H1 (cell line): Measurements from ENCODE around the gene CHRNA9. TPM values are rescaled to one million over a fixed set of nuclear protein-coding genes. Genes with fewer than 3 reads are reported as not detected.

Source experiments
- CTCF ChIA-PET: fragments of 300-600 bp; sonication (Branson Sonifier 250); formaldehyde crosslinking; loops from one replicate; lab custom pipeline; 2021; ENCODE audit not compliant: partially characterized antibody; lab: Charles Lee
- POLR2A ChIA-PET: fragments of 300-600 bp; sonication (Branson Sonifier 250); formaldehyde crosslinking; loops from one replicate; lab custom pipeline; 2021; ENCODE audit warnings: inconsistent platforms; ENCODE audit not compliant: partially characterized antibody; lab: Charles Lee
- DNase-seq, 2 experiments: peaks; one replicate each; pipeline versions ENCODE4 v3.0.0 to v3.0.0-alpha.2; 2010 to 2022; ENCODE audit warnings: low spot score in 2 of 2, low read depth in 1 of 2, mixed read lengths in 1 of 2
- FAIRE-seq: peaks from 2 replicates; lab custom pipeline; 2011; peaks lifted over from hg19 to GRCh38; lab: Jason Lieb, UNC
- H2AFZ ChIP-seq: 2 replicates; pipeline ENCODE4 v1.8.1; 2012; ENCODE audit warnings: low read length, inconsistent platforms
- H2AK5ac ChIP-seq: 2 replicates; pipeline ENCODE4 v1.6.1; 2013; ENCODE audit warnings: low read depth, low read length
- H2BK120ac ChIP-seq: replicated peaks from 2 replicates; pipeline ENCODE3; 2013; ENCODE audit warnings: low read depth, low read length, inconsistent platforms
- H2BK12ac ChIP-seq: 2 replicates; pipeline ENCODE4 v1.6.1; 2013; ENCODE audit warnings: low read depth, low read length
- H2BK15ac ChIP-seq: 2 replicates; pipeline ENCODE4 v1.6.1; 2013; ENCODE audit warnings: low read length
- H2BK20ac ChIP-seq: 2 replicates; pipeline ENCODE4 v1.6.1; 2013; ENCODE audit warnings: low read length
- H2BK5ac ChIP-seq: 2 replicates; pipeline ENCODE4 v1.6.1; 2013; ENCODE audit warnings: low read depth, low read length
- H3K14ac ChIP-seq: 2 replicates; pipeline ENCODE4 v1.6.1; 2013; ENCODE audit warnings: inconsistent platforms; ENCODE audit not compliant: insufficient read length
- H3K18ac ChIP-seq: 2 replicates; pipeline ENCODE4 v1.6.1; 2013; ENCODE audit warnings: low read length; ENCODE audit errors: extremely low read depth
- H3K23ac ChIP-seq: 2 replicates; pipeline ENCODE4 v1.6.1; 2013; ENCODE audit warnings: inconsistent platforms; ENCODE audit not compliant: insufficient read length
- H3K23me2 ChIP-seq: 2 replicates; pipeline ENCODE4 v1.6.1; 2013; ENCODE audit warnings: low read depth, low read length
- H3K27ac ChIP-seq: 2 replicates; pipeline ENCODE4 v1.6.1; 2011; ENCODE audit warnings: low read depth, low read length, inconsistent platforms
- H3K27me3 ChIP-seq, 4 experiments: replicated peaks in 1 of 4; 1 replicate in 1 of 4; 2 replicates in 3 of 4; pipeline versions ENCODE4 v1.6.1 to v1.8.1; 2011 to 2013; ENCODE audit warnings: low read length in 3 of 4, mild to moderate bottlenecking in 3 of 4, inconsistent platforms in 2 of 4, mixed read lengths in 2 of 4, moderate library complexity in 1 of 4; ENCODE audit not compliant: control insufficient read depth in 3 of 4, insufficient read depth in 3 of 4; ENCODE audit errors: extremely low read depth in 1 of 4
- H3K36me3 ChIP-seq, 4 experiments: 2 replicates each; pipeline versions ENCODE4 v1.6.1 to v1.8.1; 2011 to 2013; ENCODE audit warnings: mild to moderate bottlenecking in 4 of 4, low read length in 3 of 4, moderate library complexity in 2 of 4, control low read depth in 1 of 4, inconsistent platforms in 1 of 4; ENCODE audit not compliant: insufficient read depth in 4 of 4, control insufficient read depth in 2 of 4
- H3K4ac ChIP-seq: replicated peaks from 2 replicates; pipeline ENCODE3; 2013; ENCODE audit warnings: low read length, low read depth, mixed read lengths, inconsistent platforms; ENCODE audit not compliant: insufficient read length
- H3K4me1 ChIP-seq, 4 experiments: replicated peaks in 1 of 4; 1 replicate in 1 of 4; 2 replicates in 3 of 4; pipeline versions ENCODE4 v1.6.1 to v1.8.1; 2011 to 2013; ENCODE audit warnings: low read length in 3 of 4, inconsistent platforms in 2 of 4, mixed read lengths in 1 of 4; ENCODE audit not compliant: insufficient read depth in 4 of 4, control insufficient read depth in 3 of 4
- H3K4me2 ChIP-seq, 2 experiments: 2 replicates each; pipeline versions ENCODE4 v1.6.1 to v1.8.1; 2011 to 2013; ENCODE audit warnings: low read depth in 2 of 2, low read length in 2 of 2, control low read depth in 1 of 2, inconsistent platforms in 1 of 2, mild to moderate bottlenecking in 1 of 2; ENCODE audit not compliant: insufficient read depth in 1 of 2
- H3K4me3 ChIP-seq, 4 experiments: fragments of 200-600, 300-600 bp in 1 of 4; sonication (generic), shearing (Covaris generic), sonication (Bioruptor Twin) in 1 of 4; 2 replicates each; pipeline versions ENCODE4 v1.5.1 to v1.8.1; 2011 to 2016; ENCODE audit warnings: low read length in 4 of 4, low read depth in 3 of 4, control low read depth in 2 of 4, inconsistent platforms in 2 of 4, mild to moderate bottlenecking in 2 of 4, mixed read lengths in 1 of 4, moderate library complexity in 1 of 4; ENCODE audit not compliant: insufficient read depth in 2 of 4; ENCODE audit errors: extremely low read depth in 1 of 4
- H3K56ac ChIP-seq: replicated peaks from 2 replicates; pipeline ENCODE3; 2013; ENCODE audit warnings: low read depth, mild to moderate bottlenecking, mixed read lengths, low read length, inconsistent platforms; ENCODE audit not compliant: insufficient read length
- H3K79me1 ChIP-seq: 2 replicates; pipeline ENCODE4 v1.6.1; 2013; ENCODE audit warnings: low read depth, low read length, control low read depth
- H3K79me2 ChIP-seq, 2 experiments: 2 replicates each; pipeline versions ENCODE4 v1.6.1 to v1.8.1; 2012 to 2013; ENCODE audit warnings: low read length in 2 of 2, mild to moderate bottlenecking in 2 of 2, inconsistent platforms in 1 of 2; ENCODE audit not compliant: insufficient read depth in 2 of 2, control insufficient read depth in 1 of 2
- H3K9ac ChIP-seq, 4 experiments: replicated peaks in 1 of 4; 1 replicate in 1 of 4; 2 replicates in 3 of 4; pipeline versions ENCODE4 v1.6.1 to v1.8.1; 2011 to 2013; ENCODE audit warnings: low read depth in 3 of 4, low read length in 3 of 4, control low read depth in 2 of 4, mild to moderate bottlenecking in 2 of 4, moderate library complexity in 2 of 4, inconsistent platforms in 1 of 4; ENCODE audit errors: extremely low read depth in 1 of 4
- H3K9me3 ChIP-seq, 2 experiments: 2 replicates each; pipeline versions ENCODE4 v1.6.1 to v1.8.1; 2012 to 2013; ENCODE audit warnings: mild to moderate bottlenecking in 2 of 2, moderate library complexity in 2 of 2, control low read depth in 1 of 2, inconsistent platforms in 1 of 2, low read depth in 1 of 2, low read length in 1 of 2, mixed read lengths in 1 of 2; ENCODE audit not compliant: insufficient read depth in 2 of 2
- H4K20me1 ChIP-seq, 2 experiments: replicated peaks in 1 of 2; 2 replicates each; pipeline versions ENCODE3 to v1.8.1; 2011 to 2013; ENCODE audit warnings: inconsistent platforms in 2 of 2, low read length in 2 of 2, mild to moderate bottlenecking in 1 of 2; ENCODE audit not compliant: insufficient read depth in 2 of 2, control insufficient read depth in 1 of 2
- H4K5ac ChIP-seq: 2 replicates; pipeline ENCODE4 v1.6.1; 2013; ENCODE audit warnings: low read length, low read depth, mixed read lengths, inconsistent platforms; ENCODE audit not compliant: insufficient read length
- H4K8ac ChIP-seq: 2 replicates; pipeline ENCODE4 v1.8.0; 2013; ENCODE audit warnings: mild to moderate bottlenecking, moderate library complexity, low read length, inconsistent platforms; ENCODE audit not compliant: insufficient read depth; ENCODE audit errors: extremely low read depth
- H4K91ac ChIP-seq: replicated peaks from 2 replicates; pipeline ENCODE3; 2013; ENCODE audit warnings: low read length, mixed read lengths, inconsistent platforms; ENCODE audit not compliant: insufficient read length
- BCL11A ChIP-seq, 2 experiments: IDR thresholded peaks; one replicate each; pipeline ENCODE4 v1.6.1; 2011; ENCODE audit warnings: low read depth in 2 of 2, low read length in 2 of 2, mild to moderate bottlenecking in 2 of 2
- CREB1 ChIP-seq: IDR thresholded peaks from 2 replicates; pipeline ENCODE4 v1.6.1; 2012; ENCODE audit warnings: inconsistent platforms
- CTCF ChIP-seq, 3 experiments: IDR thresholded peaks; 1 replicate in 2 of 3; 2 replicates in 1 of 3; pipeline versions ENCODE4 v1.5.1 to v1.6.1; 2011; ENCODE audit warnings: low read length in 3 of 3, mild to moderate bottlenecking in 3 of 3, inconsistent platforms in 2 of 3, low read depth in 1 of 3, moderate library complexity in 1 of 3; ENCODE audit not compliant: insufficient read depth in 1 of 3; ENCODE audit errors: control extremely low read depth in 1 of 3
- EP300 ChIP-seq, 2 experiments: IDR thresholded peaks; 1 replicate in 1 of 2; 2 replicates in 1 of 2; pipeline ENCODE4 v1.6.1; 2011 to 2012; ENCODE audit warnings: low read depth in 2 of 2, low read length in 2 of 2, mild to moderate bottlenecking in 2 of 2, borderline replicate concordance in 1 of 2, inconsistent platforms in 1 of 2, moderate library complexity in 1 of 2
- EZH2 ChIP-seq: fragments of 200-600 bp; sonication (generic); IDR thresholded peaks from 2 replicates; pipeline ENCODE4 v1.7.1; 2012; ENCODE audit warnings: low read depth, mild to moderate bottlenecking, moderate library complexity, low read length, inconsistent platforms; ENCODE audit not compliant: severe bottlenecking
- GABPA ChIP-seq: IDR thresholded peaks from 2 replicates; pipeline ENCODE4 v1.6.1; 2011; ENCODE audit warnings: mild to moderate bottlenecking, low read length, moderate library complexity, borderline replicate concordance; ENCODE audit not compliant: insufficient read depth
- POU5F1 ChIP-seq: IDR thresholded peaks from 2 replicates; pipeline ENCODE4 v1.6.1; 2011; ENCODE audit warnings: low read depth, mild to moderate bottlenecking, low read length, moderate library complexity
- RNF2 ChIP-seq: fragments of 200-900, 300-1000 bp; sonication (generic); IDR thresholded peaks from 2 replicates; pipeline ENCODE4 v1.7.1; 2016; ENCODE audit warnings: borderline replicate concordance, low read depth, mild to moderate bottlenecking, antibody characterized with exemption, low read length; ENCODE audit not compliant: poor library complexity, severe bottlenecking; ENCODE audit errors: missing control alignments
- SIN3A ChIP-seq, 2 experiments: IDR thresholded peaks in 1 of 2; conservative IDR thresholded peaks in 1 of 2; 2 replicates each; pipeline ENCODE4 v1.6.1; 2011 to 2012; ENCODE audit warnings: low read length in 2 of 2, improper control_type of control experiment in 1 of 2, low read depth in 1 of 2, mild to moderate bottlenecking in 1 of 2
- SRF ChIP-seq: IDR thresholded peaks from 2 replicates; pipeline ENCODE4 v1.6.1; 2011; ENCODE audit warnings: mild to moderate bottlenecking, low read depth, low read length, moderate library complexity
- YY1 ChIP-seq: IDR thresholded peaks from 2 replicates; pipeline ENCODE4 v1.6.1; 2011; ENCODE audit warnings: low read depth, mild to moderate bottlenecking, low read length
- WGBS, 2 experiments: shearing (Covaris generic) in 1 of 2; methylation state at CpG; one replicate each; pipeline versions ENCODE4 v1.1.6 to v1.1.7; 2013 to 2015; ENCODE audit warnings: low lambda C conversion rate in 2 of 2, mixed read lengths in 2 of 2, inconsistent platforms in 1 of 2, low coverage in 1 of 2, missing lambda C conversion rate in 1 of 2; ENCODE audit not compliant: insufficient replicate concordance in 2 of 2, insufficient coverage in 1 of 2, insufficient read length in 1 of 2; ENCODE audit errors: extremely low coverage in 1 of 2, missing lambda C conversion rate in 1 of 2; 5-methylcytosine and 5-hydroxymethylcytosine counted together
- polyA plus RNA-seq, 7 experiments: library from polyadenylated mRNA; depleted of rRNA in 3 of 7; stranded (reverse) in 5 of 7; unstranded in 2 of 7; fragments of >200 nt in 5 of 7; fragments of 200-250 nt in 2 of 7; gene quantifications; 1 replicate in 5 of 7; 2 replicates in 1 of 7; 4 replicates in 1 of 7; pipeline versions ENCODE4 v1.2.1 to v1.2.3, GENCODE V29; 2011 to 2013; ENCODE audit warnings: missing spikeins in 2 of 7, mixed read lengths in 2 of 7
- total RNA-seq: library from RNA; stranded (reverse); fragmentation: NEBNext Ultra II Directional; extraction: Animal tissue kit (Norgen Biotek cat#: 25700); gene quantifications from 2 replicates; pipeline ENCODE4 v1.2.1, GENCODE V29; 2021

CHRNA9 gene
- total and polyA plus RNA-seq, 2 of the 8 experiments (the other 6 are each of a cell fraction or from before 2014, with no cell fraction given), result 1.4 to 3.3 TPM

- Histone ChIP-seq H3K18ac (no peak overlapping the region), H3K36me3 (no peaks in the 10 kb centered on the region), H4K8ac (no peak overlapping the region), H2BK20ac (no peak overlapping the region), H3K4me1 (peaks cover 0 to 5% (median 0%) of the 10 kb centered on the region in 4 experiments; a peak in 1 of 7 replicates), H3K9me3 (0 out of 4 replicates have a peak, but pooled peaks cover 0 to 3% of the 10 kb centered on the region in 2 experiments), H3K14ac (no peak overlapping the region), H4K5ac (no peak overlapping the region), H3K23me2 (no peaks in the 10 kb centered on the region), H2BK120ac (no peak overlapping the region), H3K27me3 (no peaks in the 10 kb centered on the region), H3K9ac (no peak overlapping the region), H2AK5ac (no peak overlapping the region), H3K4me3 (no peak overlapping the region), H2BK5ac (no peak overlapping the region), H3K79me1 (no peaks in the 10 kb centered on the region), H2BK15ac (no peak overlapping the region), H3K23ac (no peak overlapping the region), H4K91ac (no peak overlapping the region), H3K56ac (no peak overlapping the region), H3K4ac (no peak overlapping the region), H2AFZ (no peak overlapping the region), H3K4me2 (no peak overlapping the region), H3K27ac (no peak overlapping the region), H3K79me2 (no peaks in the 10 kb centered on the region), H4K20me1 (no peaks in the 10 kb centered on the region), H2BK12ac (no peak overlapping the region)
- ChIA-PET POLR2A (no interaction called here), CTCF (interaction anchor here (1.4 to 2.0 kb wide), 2 partner anchors 19 to 60 kb away, joined by 3 to 6 read pairs; no protein-coding TSS in a partner anchor)
- no peak for DNase-seq
- no peak for FAIRE-seq
- 93% methylated on average over 8 of the region's 8 CpGs; no CpG with 5 or more reads in 1 of the 2 experiments for WGBS, 2 experiments
- TF ChIP-seq YY1 (no peak), POU5F1 (no peak), RNF2 (no peak), EP300 (IDR thresholded peaks at IDR 0.05; ENCODE audit: borderline replicate concordance in 1 of 2, low read depth in 2 of 2, low read length in 2 of 2) (no peak), EZH2 (no peak), GABPA (no peak), SRF (no peak), CREB1 (no peak), SIN3A (conservative IDR thresholded peaks at IDR 0.05 in 1 of 2, IDR thresholded peaks at IDR 0.05 in 1 of 2; ENCODE audit: low read depth in 1 of 2, low read length in 2 of 2) (no peak), BCL11A (IDR thresholded peaks at IDR 0.05; ENCODE audit: low read depth in 2 of 2, low read length in 2 of 2) (no peak), CTCF (IDR thresholded peaks at IDR 0.05; ENCODE audit: control extremely low read depth in 1 of 3, insufficient read depth in 1 of 3, low read depth in 1 of 3, low read length in 3 of 3) (no peak)
Observed at GRCh38 chr4:40288566-40288965, 46.6 kb upstream of the CHRNA9 start.
